Astrocyte of the spinal cord (primary cell): ENCODE measurements around the gene ATPAF1.
A peak's percentile ranks its signal among the peaks of the same experiment; 100 is the strongest.

Source experiments
- DNase-seq: peaks from one replicate; pipeline ENCODE4 v3.0.0; 2011; ENCODE audit warnings: low read depth, low spot score
- H3K4me3 ChIP-seq: 2 replicates; pipeline ENCODE4 v1.5.1; 2011; ENCODE audit warnings: low read depth, mild to moderate bottlenecking, low read length, moderate library complexity
- CTCF ChIP-seq: IDR thresholded peaks from 2 replicates; pipeline ENCODE4 v1.5.1; 2012; ENCODE audit warnings: low read depth, mild to moderate bottlenecking, low read length, inconsistent platforms
- in situ Hi-C: cut with HindIII; loops from 2 replicates; pipeline ENCODE4 v1.10.0; 2017; ENCODE audit warnings: low sequenced_read_pairs

The ATPAF1 gene

GRCh38 chr1:46689897-46690296 lies 21.7 kb upstream of the ATPAF1 start:
- H3K4me3 ChIP-seq, result no peak overlapping the region
- DNase-seq, result no peak
- TF ChIP-seq CTCF, result no peak
- in situ Hi-C loops, result no loop called here

GRCh38 chr1:46689356-46689755 lies 21.2 kb upstream of the ATPAF1 start:
- in situ Hi-C loops, result no loop called here
- DNase-seq, result no peak
- TF ChIP-seq CTCF, result no peak
- H3K4me3 ChIP-seq, result no peak overlapping the region

- in situ Hi-C loops, result no loop called here
- no peak for DNase-seq
- TF ChIP-seq CTCF, result no peak
- H3K4me3 ChIP-seq, result no peak overlapping the region
Measured at GRCh38 chr1:46687921-46688509, 19.9 kb upstream of the ATPAF1 start.

GRCh38 chr1:46687093-46687659 lies 19.0 kb upstream of the ATPAF1 start:
- TF ChIP-seq CTCF, result no peak
- H3K4me3 ChIP-seq, result no peak overlapping the region
- peak; percentile 77 for DNase-seq
- in situ Hi-C loops, result no loop called here

GRCh38 chr1:46686255-46686654 lies 18.1 kb upstream of the ATPAF1 start:
- no peak overlapping the region for H3K4me3 ChIP-seq
- in situ Hi-C loops, result no loop called here
- no peak for DNase-seq
- no peak for TF ChIP-seq CTCF

GRCh38 chr1:46684670-46685069 lies 16.5 kb upstream of the ATPAF1 start:
- no peak for TF ChIP-seq CTCF
- in situ Hi-C loops, result no loop called here
- H3K4me3 ChIP-seq, result no peak overlapping the region

More at GRCh38 chr1:46684670-46685069, 16.5 kb upstream of the ATPAF1 start:
- DNase-seq, result no peak
